NCI-H2081 (cell line): Measurements from ENCODE around the gene CYP2A13.
A peak's percentile ranks its signal among the peaks of the same experiment; 100 is the strongest.
"Not testable (repeated sequence)": the region's sequence is repeated elsewhere in the genome, so short reads cannot be mapped to it uniquely, and the experiment has no call there.

Experiments used
- DNase-seq, 2 experiments: peaks; one replicate each; lab custom pipeline; 2025; lab: John Stamatoyannopoulos, UW

CYP2A13 gene

GRCh38 chr19:41120929-41121911, 33.0 kb downstream of the CYP2A13 start:
- not testable (repeated sequence) for DNase-seq

DNA sequence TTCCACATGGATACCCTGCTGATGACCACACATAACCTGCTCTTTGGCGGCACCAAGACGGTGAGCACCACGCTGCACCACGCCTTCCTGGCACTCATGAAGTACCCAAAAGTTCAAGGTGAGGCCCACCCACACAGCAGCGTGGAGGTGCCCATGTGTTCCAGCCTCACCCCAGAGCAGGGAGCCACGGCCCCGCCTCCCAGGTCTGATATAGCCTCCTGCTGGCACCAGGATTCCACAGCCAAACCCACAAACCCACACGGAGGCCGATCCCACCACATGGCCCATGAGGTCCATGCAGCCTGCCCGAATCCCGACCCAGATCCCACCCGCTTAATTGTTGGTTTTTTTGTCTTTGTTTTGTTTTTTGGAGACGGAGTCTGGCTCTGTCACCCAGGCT, 34.6 kb downstream of the CYP2A13 start:
- DNase-seq = not testable (repeated sequence)

GRCh38 chr19:41123716-41124294, 35.6 kb downstream of the CYP2A13 start:
- no peak for DNase-seq

GRCh38 chr19:41126765-41127203, 38.5 kb downstream of the CYP2A13 start:
- not testable (repeated sequence) for DNase-seq

DNA sequence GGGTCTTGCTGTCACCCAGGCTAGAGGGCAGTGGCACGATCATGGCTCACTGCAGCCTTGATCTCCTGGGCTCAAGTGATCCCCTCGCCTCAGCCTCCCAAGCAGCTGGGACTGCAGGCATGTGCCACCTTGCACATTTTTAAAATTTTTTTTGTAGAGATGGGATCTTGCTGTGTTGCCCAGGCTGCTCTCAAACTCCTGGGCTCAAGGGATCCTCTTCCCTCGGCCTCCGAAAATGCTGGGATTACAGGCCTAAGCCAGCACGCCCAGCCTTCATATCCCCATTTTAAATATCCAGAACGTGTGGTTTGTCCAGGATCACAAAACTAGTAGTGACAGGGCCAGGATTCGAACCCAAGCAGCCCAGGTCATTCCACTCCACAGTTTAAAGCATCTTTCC, 39.1 kb downstream of the CYP2A13 start:
- DNase-seq = not testable (repeated sequence)

DNA sequence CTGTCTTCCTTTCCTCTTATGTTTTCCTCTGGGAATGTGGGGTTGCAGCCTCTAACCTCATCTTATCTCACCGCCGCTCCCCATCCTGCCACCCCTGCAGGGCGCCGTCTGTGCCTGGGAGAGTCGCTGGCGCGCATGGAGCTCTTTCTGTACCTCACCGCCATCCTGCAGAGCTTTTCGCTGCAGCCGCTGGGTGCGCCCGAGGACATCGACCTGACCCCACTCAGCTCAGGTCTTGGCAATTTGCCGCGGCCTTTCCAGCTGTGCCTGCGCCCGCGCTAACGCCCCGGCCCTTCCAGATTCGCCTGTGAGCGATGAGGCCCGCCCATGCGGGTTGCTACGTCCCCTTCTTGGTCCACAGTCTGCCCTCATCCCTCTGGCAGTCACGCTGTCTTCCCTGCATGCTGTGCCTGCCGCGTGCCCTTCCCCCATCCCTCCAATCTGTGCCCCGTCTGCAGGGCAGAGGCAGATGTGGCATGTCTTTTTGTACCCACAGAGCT, 39.6 kb downstream of the CYP2A13 start:
- peak in 1 of 2 experiments; percentile 6 for DNase-seq

DNA sequence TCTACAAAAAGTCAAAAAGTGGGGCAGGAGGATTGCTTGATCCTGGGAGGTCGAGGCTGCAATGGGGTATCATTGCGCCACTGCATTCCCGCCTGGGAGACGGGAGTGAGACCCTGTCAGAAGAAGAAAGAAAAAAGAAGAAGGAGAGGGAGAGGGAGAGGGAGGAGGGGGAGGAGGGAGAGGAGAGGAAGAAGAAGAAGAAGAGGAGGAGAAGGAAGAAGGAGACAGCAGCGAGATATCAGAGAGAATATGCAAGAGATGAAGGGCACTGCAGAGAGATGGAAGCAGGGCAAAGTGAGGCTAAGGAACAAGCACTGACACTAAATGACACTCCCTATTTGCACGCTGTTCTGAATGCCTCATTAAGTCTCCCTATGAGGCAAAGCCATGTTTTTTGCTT, 40.4 kb downstream of the CYP2A13 start:
- no peak for DNase-seq

DNA sequence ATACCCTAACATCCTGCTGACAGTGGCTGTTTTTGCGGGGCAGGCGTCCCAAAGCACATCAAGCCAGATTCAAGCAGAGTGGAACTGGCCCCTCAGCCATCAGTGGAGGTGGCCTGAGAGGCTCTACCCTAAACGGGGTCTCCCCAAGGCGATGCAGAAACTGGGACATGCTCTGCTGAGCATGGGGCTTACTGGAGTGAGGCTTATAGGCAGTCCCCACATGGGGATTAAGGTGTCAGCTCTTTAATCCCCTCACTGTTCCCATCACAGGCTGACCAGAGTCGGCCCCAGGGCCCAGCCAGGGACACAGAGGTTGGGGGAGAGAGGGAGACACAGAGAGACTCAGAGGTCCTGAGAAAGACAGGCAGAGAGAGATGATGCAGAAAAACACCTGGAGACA, 42.9 kb downstream of the CYP2A13 start:
- DNase-seq = no peak

DNA sequence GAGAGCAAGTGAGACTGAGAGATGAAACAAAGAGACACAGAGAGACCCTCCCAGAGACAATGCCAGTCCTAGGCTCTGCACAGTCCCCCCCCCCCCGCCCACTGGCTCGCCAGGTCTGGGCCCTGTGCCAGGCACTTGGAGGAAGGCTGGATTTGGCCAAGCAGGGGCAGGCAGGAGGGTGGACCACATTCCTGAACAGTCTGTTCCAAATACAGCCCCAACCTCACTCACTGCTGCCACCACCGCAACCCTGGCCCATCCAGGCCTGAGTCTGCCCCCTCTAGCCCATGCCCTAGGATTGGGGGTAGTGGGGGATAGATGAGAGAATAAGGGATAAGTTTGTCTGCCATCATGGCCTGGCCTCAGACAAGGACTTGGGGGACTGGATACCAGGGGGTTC, 45.0 kb downstream of the CYP2A13 start:
- no peak for DNase-seq

DNA sequence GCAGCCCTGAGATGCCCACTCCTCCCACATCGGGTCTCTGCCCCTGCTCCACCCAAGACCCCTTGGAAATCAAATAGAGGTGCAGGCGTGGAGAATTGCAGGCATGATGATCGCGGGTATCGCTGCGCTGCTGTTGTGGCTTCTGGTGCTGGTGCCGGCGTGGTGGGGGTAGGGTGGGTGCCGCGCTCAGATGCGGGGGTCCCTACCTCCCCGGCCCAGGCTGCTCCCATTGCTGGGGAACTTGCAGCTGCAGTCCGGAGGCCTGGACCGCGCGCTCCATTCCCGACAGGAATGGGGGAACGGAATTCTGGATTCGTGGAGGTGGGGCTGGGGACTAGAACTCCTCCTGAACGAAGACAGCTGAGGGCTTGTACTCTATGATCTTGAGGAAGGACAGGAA, 46.4 kb downstream of the CYP2A13 start:
- no peak for DNase-seq

DNA sequence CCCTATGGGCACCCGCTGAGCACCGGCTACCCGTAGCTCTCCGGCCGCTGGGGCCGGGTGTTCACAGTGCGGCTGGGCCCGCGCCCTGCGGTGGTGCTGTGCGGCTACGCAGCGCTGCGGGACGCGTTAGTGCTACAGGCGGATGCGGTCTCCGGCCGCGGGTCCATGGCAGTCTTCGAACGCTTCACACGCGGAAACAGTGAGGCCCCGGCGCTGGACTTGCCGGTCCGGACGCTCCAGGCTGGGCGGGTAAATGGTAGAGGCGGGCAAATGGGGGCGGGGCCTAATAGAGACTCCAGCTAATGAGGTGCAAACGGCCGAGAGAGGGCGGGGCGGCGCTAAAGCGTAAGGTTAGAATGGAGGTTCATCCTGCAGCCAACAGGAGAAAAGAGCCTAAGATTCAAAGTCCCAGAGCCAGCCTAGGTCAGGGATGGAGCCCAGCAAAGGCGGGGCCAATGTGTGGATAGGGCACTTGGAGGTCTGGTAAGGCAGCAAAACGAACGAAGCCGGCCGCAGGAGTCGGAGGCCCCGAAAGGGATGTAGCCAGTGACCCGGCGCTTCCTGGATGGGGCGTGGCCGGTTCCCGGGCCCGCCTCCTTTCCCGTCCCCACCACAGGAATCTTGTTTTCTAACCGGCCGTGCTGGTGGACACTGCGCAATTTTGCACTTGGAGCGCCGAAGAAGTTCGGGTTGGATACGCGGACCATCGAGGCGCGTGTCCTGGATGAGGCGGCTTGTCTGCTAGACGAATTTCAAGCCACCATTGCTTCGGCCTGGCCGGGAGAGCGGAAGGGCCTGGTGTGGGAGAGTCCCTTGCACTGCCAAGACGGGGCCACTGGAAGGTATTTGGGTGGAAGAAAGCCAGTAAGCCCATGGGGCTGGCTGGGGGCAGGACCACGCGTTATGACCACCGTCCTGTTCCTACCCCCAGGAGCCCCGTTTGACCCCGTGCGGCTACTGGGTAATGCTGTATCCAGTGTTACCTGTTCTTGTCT, 47.4 kb downstream of the CYP2A13 start:
- not testable (repeated sequence) for DNase-seq

- DNase-seq = no peak
Measured at GRCh38 chr19:41136636-41137455, 48.6 kb downstream of the CYP2A13 start.

GRCh38 chr19:41144403-41144802, 56.2 kb downstream of the CYP2A13 start:
- DNase-seq = peak; percentile 33 to 48
